HepG2 (cell line): ENCODE measurements around the gene B4GALT5.

Experiments
- CTCF ChIP-seq: sonication (generic); formaldehyde crosslinking; IDR thresholded peaks from 2 replicates; pipeline ENCODE4 v1.5.0; 2020; ENCODE audit warnings: mild to moderate bottlenecking, missing genetic modification reagents, moderate library complexity
- HNRNPK ChIP-seq: fragments of 200-400 bp; formaldehyde crosslinking; IDR thresholded peaks from 2 replicates; pipeline ENCODE4 v1.6.1; 2018; ENCODE audit warnings: low read length, low read depth, moderate library complexity, mild to moderate bottlenecking; ENCODE audit not compliant: poor library complexity, severe bottlenecking
- MAFG ChIP-seq: sonication (generic); formaldehyde crosslinking; IDR thresholded peaks from 2 replicates; pipeline ENCODE4 v1.5.1; 2020; ENCODE audit warnings: mild to moderate bottlenecking, missing genetic modification reagents
- SMC3 ChIP-seq: IDR thresholded peaks from 2 replicates; pipeline ENCODE4 v1.6.1; 2011; ENCODE audit warnings: low read length, improper control_type of control experiment
- SOX5 ChIP-seq: IDR thresholded peaks from 2 replicates; pipeline ENCODE4 v1.6.1; 2016; ENCODE audit warnings: borderline replicate concordance
- TAF1 ChIP-seq: sonication (generic); formaldehyde crosslinking; IDR thresholded peaks from 2 replicates; pipeline ENCODE4 v1.4.0; 2020; ENCODE audit warnings: missing genetic modification reagents
- YY1 ChIP-seq: IDR thresholded peaks from 2 replicates; pipeline ENCODE4 v1.6.1; 2011; ENCODE audit warnings: low read length, low read depth, moderate library complexity, mild to moderate bottlenecking; ENCODE audit not compliant: insufficient read depth, insufficient replicate concordance
- ZNF367 ChIP-seq: sonication (generic); formaldehyde crosslinking; IDR thresholded peaks from 2 replicates; pipeline ENCODE4 v1.4.0; 2020; ENCODE audit warnings: missing genetic modification reagents, borderline replicate concordance
- ZNF644 ChIP-seq: IDR thresholded peaks from 2 replicates; pipeline ENCODE4 v1.6.1; 2016; ENCODE audit warnings: low read depth
- ZNF724P ChIP-seq: sonication (generic); formaldehyde crosslinking; IDR thresholded peaks from 2 replicates; pipeline ENCODE4 v1.8.0; 2022; ENCODE audit warnings: missing genetic modification reagents, borderline replicate concordance

- TF ChIP-seq YY1 = no peak
- TF ChIP-seq ZNF724P = no peak
- TF ChIP-seq MAFG (CRISPR knock-in tag) = no peak
- TF ChIP-seq SMC3 = no peak
- TF ChIP-seq ZNF367 (CRISPR knock-in tag) = no peak
- no peak for TF ChIP-seq CTCF (CRISPR knock-in tag)
- TF ChIP-seq TAF1 = no peak
- no peak for TF ChIP-seq SOX5 (CRISPR knock-in tag)
- no peak for TF ChIP-seq HNRNPK
- no peak for TF ChIP-seq ZNF644 (CRISPR knock-in tag)
Measured at GRCh38 chr20:49668181-49668877, 45.3 kb downstream of the B4GALT5 start.
